Gastrocnemius medialis (tissue), 4 donors: ENCODE data around the gene PPME1. TPM values are rescaled to one million over a fixed set of nuclear protein-coding genes. Genes with fewer than 3 reads are reported as not detected.
A peak's percentile ranks its signal among the peaks of the same experiment; 100 is the strongest.

Source experiments
- ATAC-seq, 2 donors: fragments of 150-250 bp; one replicate each; pipeline ENCODE4 v1.9.1; 2016
- DNase-seq, 2 donors: peaks; one replicate each; pipeline ENCODE4 v3.0.0-alpha.2; 2019
- H3K27ac ChIP-seq, 4 donors: fragments of 200-600 bp; sonication (generic); 1 replicate in 1 of 4; 2 replicates in 3 of 4; pipeline ENCODE4 v1.5.1; 2016 to 2018; ENCODE audit warnings: mild to moderate bottlenecking in 2 of 4, moderate library complexity in 1 of 4
- H3K27me3 ChIP-seq, 3 donors: fragments of 200-600 bp; sonication (generic) in 2 of 3; 1 replicate in 1 of 3; 2 replicates in 2 of 3; pipeline versions ENCODE4 v1.5.1 to v1.6.0; 2016 to 2019; ENCODE audit warnings: mild to moderate bottlenecking in 1 of 3, moderate library complexity in 1 of 3
- H3K36me3 ChIP-seq, 2 donors: fragments of 200-600 bp; sonication (generic) in 1 of 2; one replicate each; pipeline ENCODE4 v1.5.1; 2017 to 2018
- H3K4me1 ChIP-seq, 2 donors: fragments of 200-600 bp; sonication (generic) in 1 of 2; one replicate each; pipeline ENCODE4 v1.5.1; 2016 to 2017; ENCODE audit warnings: mild to moderate bottlenecking in 2 of 2
- H3K4me3 ChIP-seq, 4 donors: fragments of 200-600 bp; sonication (generic) in 3 of 4; 1 replicate in 1 of 4; 2 replicates in 3 of 4; pipeline ENCODE4 v1.5.1; 2016 to 2019; ENCODE audit warnings: mild to moderate bottlenecking in 2 of 4
- H3K9me3 ChIP-seq, 3 donors: fragments of 200-600 bp; sonication (generic) in 2 of 3; 1 replicate in 1 of 3; 2 replicates in 2 of 3; pipeline ENCODE4 v1.5.1; 2016 to 2019
- CTCF ChIP-seq, 5 experiments: fragments of 450-650 bp in 3 of 5; fragments of 200-600 bp in 2 of 5; sonication (generic) in 2 of 5; IDR thresholded peaks in 4 of 5; conservative IDR thresholded peaks in 1 of 5; 1 replicate in 4 of 5; 2 replicates in 1 of 5; pipeline ENCODE4 v1.5.1; 2016 to 2019; ENCODE audit warnings: antibody characterized with exemption in 5 of 5, mild to moderate bottlenecking in 3 of 5, moderate library complexity in 3 of 5
- POLR2A ChIP-seq, 2 donors: fragments of 450-650 bp; IDR thresholded peaks; one replicate each; pipeline ENCODE4 v1.6.1; 2017; ENCODE audit warnings: antibody characterized with exemption in 2 of 2, mild to moderate bottlenecking in 2 of 2, moderate library complexity in 2 of 2
- in situ Hi-C, 4 donors: fragments of 200-750 bp; cut with MboI; loops; one replicate each; pipeline versions ENCODE4 v1.15.0 to v1.8.0; 2017; ENCODE audit warnings: low sequenced_read_pairs in 4 of 4
- intact Hi-C: fragments of 100-400 bp; cut with DNase I; formaldehyde crosslinking; loops from one replicate; pipeline ENCODE4 v1.15.1; 2023; ENCODE audit warnings: low total_unique reads
- total RNA-seq, 4 donors: library from RNA; depleted of rRNA; stranded (reverse); fragments of >200 nt; gene quantifications; one replicate each; pipeline versions ENCODE4 v1.1.0 to v1.2.3, GENCODE V29; 2016

PPME1 gene
- total RNA-seq, 4 donors from 2014 or later, result 31.5 to 51.7 (median 43.2) TPM

GRCh38 chr11:74225565-74225964 lies 54.5 kb downstream of the PPME1 start:
- Histone ChIP-seq H3K9me3 (no peaks in the 10 kb centered on the region), H3K4me1 (peaks cover 17 to 23% of the 10 kb centered on the region in 2 donors), H3K27ac (no peak overlapping the region), H3K36me3 (peaks cover 0 to 8% of the 10 kb centered on the region in 2 donors), H3K4me3 (no peak overlapping the region), H3K27me3 (no peaks in the 10 kb centered on the region)
- ATAC-seq (no peak), DNase-seq (no peak)
- in situ Hi-C loops (no loop called here), intact Hi-C loops (loop anchor here (10.0 kb wide), 1 partner anchor 261 kb away; no protein-coding TSS in a partner anchor)
- no peak for TF ChIP-seq CTCF (IDR thresholded peaks at IDR 0.05 in 4 of 5, conservative IDR thresholded peaks at IDR 0.05 in 1 of 5)
- TF ChIP-seq POLR2A (IDR thresholded peaks at IDR 0.05), result no peak

GRCh38 chr11:74226907-74227306 lies 55.8 kb downstream of the PPME1 start:
- Histone ChIP-seq H3K36me3 (peaks cover 0 to 18% of the 10 kb centered on the region in 2 donors), H3K27me3 (no peaks in the 10 kb centered on the region), H3K4me3 (no peak overlapping the region), H3K27ac (peak overlapping the region in 1 of 4 donors; percentile 37), H3K4me1 (peaks cover 19 to 23% of the 10 kb centered on the region in 2 donors), H3K9me3 (no peaks in the 10 kb centered on the region)
- no peak for ATAC-seq
- intact Hi-C loops, result loop anchor here (10.0 kb wide), 1 partner anchor 262 kb away; no protein-coding TSS in a partner anchor
- TF ChIP-seq POLR2A (IDR thresholded peaks at IDR 0.05), result no peak
- no peak for TF ChIP-seq CTCF (IDR thresholded peaks at IDR 0.05 in 4 of 5, conservative IDR thresholded peaks at IDR 0.05 in 1 of 5)
- no peak for DNase-seq
- in situ Hi-C loops, result no loop called here

- in situ Hi-C loops, result no loop called here
- H3K9me3 ChIP-seq, result no peaks in the 10 kb centered on the region
- peaks cover 0 to 46% of the 10 kb centered on the region in 2 donors for H3K36me3 ChIP-seq
- H3K27me3 ChIP-seq, result no peaks in the 10 kb centered on the region
- DNase-seq (no peak), ATAC-seq (peak; percentile 42 to 65)
- no peak overlapping the region for H3K4me3 ChIP-seq
- TF ChIP-seq POLR2A (IDR thresholded peaks at IDR 0.05) (no peak), CTCF (IDR thresholded peaks at IDR 0.05 in 4 of 5, conservative IDR thresholded peaks at IDR 0.05 in 1 of 5) (no peak)
- intact Hi-C loops, result no loop called here
- peaks cover 13 to 22% of the 10 kb centered on the region in 2 donors for H3K4me1 ChIP-seq
- H3K27ac ChIP-seq, result peak overlapping the region in 2 of 4 donors; percentile 36 to 41
Observed at GRCh38 chr11:74232311-74232950, 61.3 kb downstream of the PPME1 start.

- no peaks in the 10 kb centered on the region for H3K27me3 ChIP-seq
- H3K4me3 ChIP-seq, result no peak overlapping the region
- H3K9me3 ChIP-seq, result no peaks in the 10 kb centered on the region
- no peak overlapping the region for H3K27ac ChIP-seq
- DNase-seq, result no peak
- H3K36me3 ChIP-seq, result peaks cover 0 to 55% of the 10 kb centered on the region in 2 donors
- TF ChIP-seq CTCF (IDR thresholded peaks at IDR 0.05 in 4 of 5, conservative IDR thresholded peaks at IDR 0.05 in 1 of 5), result no peak
- no peak for TF ChIP-seq POLR2A (IDR thresholded peaks at IDR 0.05)
- intact Hi-C loops (no loop called here), in situ Hi-C loops (no loop called here)
- ATAC-seq, result no peak
- H3K4me1 ChIP-seq, result peaks cover 5 to 9% of the 10 kb centered on the region in 2 donors
Observed at GRCh38 chr11:74233683-74234082, 62.6 kb downstream of the PPME1 start.
